GM23338 (cell line): ENCODE data around the gene DUSP10. TPM values are rescaled to one million over a fixed set of nuclear protein-coding genes. Genes with fewer than 3 reads are reported as not detected.

ENCODE experiments used
- ATAC-seq: fragments of 200-7000 bp; cut with Tn5 transposase; 3 replicates; pipeline ENCODE4 v1.9.1; 2020
- DNase-seq: peaks from one replicate; pipeline ENCODE4 v3.0.0-alpha.2; 2015; ENCODE audit warnings: low spot score
- H2AFZ ChIP-seq: fragments of 200-600 bp; sonication (generic); 2 replicates; pipeline ENCODE4 v1.8.0; 2016; ENCODE audit warnings: antibody characterized with exemption, mild to moderate bottlenecking, moderate library complexity
- H3F3A ChIP-seq: fragments of 200-600 bp; sonication (generic); replicated peaks from 2 replicates; pipeline ENCODE4 v1.8.0; 2017; ENCODE audit warnings: antibody characterized with exemption, mixed run types, low read depth
- H3K27ac ChIP-seq: fragments of 200-600 bp; sonication (generic); 2 replicates; pipeline ENCODE4 v1.6.1; 2016; ENCODE audit warnings: low read depth
- H3K27me3 ChIP-seq: fragments of 200-600 bp; sonication (generic); 2 replicates; pipeline ENCODE4 v1.8.0; 2016; ENCODE audit warnings: mild to moderate bottlenecking, mixed run types, moderate library complexity; ENCODE audit not compliant: insufficient read depth
- H3K36me3 ChIP-seq: fragments of 200-600 bp; sonication (generic); 2 replicates; pipeline ENCODE4 v1.8.0; 2016; ENCODE audit warnings: mild to moderate bottlenecking; ENCODE audit not compliant: insufficient read depth
- H3K4me1 ChIP-seq: fragments of 200-600 bp; sonication (generic); 2 replicates; pipeline ENCODE4 v1.8.0; 2016; ENCODE audit warnings: mild to moderate bottlenecking, moderate library complexity; ENCODE audit not compliant: insufficient read depth
- H3K4me2 ChIP-seq: fragments of 200-600 bp; sonication (generic); 2 replicates; pipeline ENCODE4 v1.7.1; 2017; ENCODE audit warnings: mixed run types
- H3K4me3 ChIP-seq: fragments of 200-600 bp; sonication (generic); 2 replicates; pipeline ENCODE4 v1.6.1; 2016; ENCODE audit warnings: mixed run types
- H3K79me2 ChIP-seq: fragments of 200-600 bp; sonication (generic); replicated peaks from 2 replicates; pipeline ENCODE4 v1.8.0; 2017; ENCODE audit warnings: mild to moderate bottlenecking; ENCODE audit not compliant: insufficient read depth
- H3K9me2 ChIP-seq: fragments of 200-600 bp; sonication (generic); 2 replicates; pipeline ENCODE4 v1.8.0; 2017; ENCODE audit not compliant: insufficient read depth
- H4K20me1 ChIP-seq: fragments of 200-600 bp; sonication (generic); replicated peaks from 2 replicates; pipeline ENCODE4 v1.8.0; 2017; ENCODE audit warnings: mild to moderate bottlenecking; ENCODE audit not compliant: insufficient read depth
- H3K27ac Mint-ChIP-seq: 2 replicates; pipeline ENCODE4 v1.8.0; 2020; ENCODE audit warnings: inconsistent platforms, mild to moderate bottlenecking, moderate library complexity, mixed read lengths
- H3K27me3 Mint-ChIP-seq: 3 replicates; pipeline ENCODE4 v1.8.0; 2022; ENCODE audit warnings: low read depth, mild to moderate bottlenecking, moderate library complexity, mixed read lengths, inconsistent platforms; ENCODE audit not compliant: insufficient read depth, poor library complexity
- H3K36me3 Mint-ChIP-seq: 3 replicates; pipeline ENCODE4 v1.8.0; 2021; ENCODE audit warnings: low read depth, mild to moderate bottlenecking, inconsistent platforms, moderate library complexity, mixed read lengths
- H3K4me1 Mint-ChIP-seq: 3 replicates; pipeline ENCODE4 v1.8.0; 2020; ENCODE audit warnings: mild to moderate bottlenecking, inconsistent platforms, mixed read lengths
- H3K4me3 Mint-ChIP-seq: 3 replicates; pipeline ENCODE4 v1.8.0; 2021; ENCODE audit warnings: moderate library complexity, mild to moderate bottlenecking, inconsistent platforms, mixed read lengths
- H3K9me3 Mint-ChIP-seq: 3 replicates; pipeline ENCODE4 v1.8.0; 2020; ENCODE audit warnings: moderate library complexity, mild to moderate bottlenecking, inconsistent platforms, mixed read lengths
- CREB1 ChIP-seq: fragments of 250-450 bp; sonication (Bioruptor Pico); IDR thresholded peaks from 2 replicates; pipeline ENCODE4 v1.5.0; 2020; ENCODE audit warnings: low read depth, mild to moderate bottlenecking, moderate library complexity
- EZH2 ChIP-seq: fragments of 200-600 bp; sonication (generic); IDR thresholded peaks from one replicate; pipeline ENCODE4 v1.8.0; 2017; ENCODE audit warnings: antibody characterized with exemption, mild to moderate bottlenecking, low read depth; ENCODE audit not compliant: unreplicated experiment
- EZH2phosphoT487 ChIP-seq: fragments of 200-600 bp; sonication (generic); IDR thresholded peaks from one replicate; pipeline ENCODE4 v1.8.1; 2018; ENCODE audit warnings: antibody characterized with exemption; ENCODE audit not compliant: unreplicated experiment
- JUNB ChIP-seq: IDR thresholded peaks from one replicate; pipeline ENCODE4 v1.6.1; 2016; ENCODE audit warnings: antibody characterized with exemption; ENCODE audit not compliant: unreplicated experiment
- NANOG ChIP-seq: IDR thresholded peaks from 2 replicates; pipeline ENCODE4 v1.6.1; 2016; ENCODE audit warnings: antibody characterized with exemption, borderline replicate concordance
- POLR2AphosphoS5 ChIP-seq: IDR thresholded peaks from 2 replicates; pipeline ENCODE4 v1.6.1; 2016; ENCODE audit warnings: antibody characterized with exemption, low read depth
- STAT1 ChIP-seq: IDR thresholded peaks from one replicate; pipeline ENCODE4 v1.6.1; 2016; ENCODE audit warnings: antibody characterized with exemption; ENCODE audit not compliant: unreplicated experiment
- ZNF114 ChIP-seq: fragments of 250-450 bp; sonication (Bioruptor Pico); IDR thresholded peaks from 2 replicates; pipeline ENCODE4 v1.5.0; 2020; ENCODE audit warnings: mild to moderate bottlenecking, moderate library complexity
- ZNF331 ChIP-seq: fragments of 250-450 bp; sonication (Bioruptor Pico); IDR thresholded peaks from 2 replicates; pipeline ENCODE4 v1.5.0; 2020; ENCODE audit warnings: low read depth, mild to moderate bottlenecking, moderate library complexity
- polyA plus RNA-seq: library from polyadenylated mRNA; unstranded; fragments of >200 nt; fragmentation: Nextera tagmentation; extraction: Ambion mirVana; gene quantifications from 2 replicates; pipeline ENCODE4 v1.2.1, GENCODE V29; 2016
- total RNA-seq: library from RNA; depleted of rRNA; stranded (reverse); fragments of >200 nt; shearing (Covaris generic); gene quantifications from 2 replicates; pipeline ENCODE4 v1.2.3, GENCODE V29; 2014
- TF ChIP-seq, protein P1 (sequence below): IDR thresholded peaks from 2 replicates; pipeline ENCODE4 v1.6.1; 2016; ENCODE audit warnings: antibody characterized with exemption
- TF ChIP-seq, protein P2 (sequence below): IDR thresholded peaks from one replicate; pipeline ENCODE4 v1.6.1; 2018; ENCODE audit warnings: antibody characterized with exemption; ENCODE audit not compliant: unreplicated experiment
- TF ChIP-seq, protein P3 (sequence below), 2 experiments: fragments of 200-600 bp in 1 of 2; sonication (generic) in 1 of 2; conservative IDR thresholded peaks; 2 replicates each; pipeline versions ENCODE4 v1.5.1 to v1.6.1; 2016 to 2017; ENCODE audit warnings: antibody characterized with exemption in 2 of 2, low read depth in 2 of 2, mild to moderate bottlenecking in 2 of 2, moderate library complexity in 1 of 2

The DUSP10 gene
- total and polyA plus RNA-seq, 2 experiments from 2014 or later: 1.5 to 1.6 TPM

DNA sequence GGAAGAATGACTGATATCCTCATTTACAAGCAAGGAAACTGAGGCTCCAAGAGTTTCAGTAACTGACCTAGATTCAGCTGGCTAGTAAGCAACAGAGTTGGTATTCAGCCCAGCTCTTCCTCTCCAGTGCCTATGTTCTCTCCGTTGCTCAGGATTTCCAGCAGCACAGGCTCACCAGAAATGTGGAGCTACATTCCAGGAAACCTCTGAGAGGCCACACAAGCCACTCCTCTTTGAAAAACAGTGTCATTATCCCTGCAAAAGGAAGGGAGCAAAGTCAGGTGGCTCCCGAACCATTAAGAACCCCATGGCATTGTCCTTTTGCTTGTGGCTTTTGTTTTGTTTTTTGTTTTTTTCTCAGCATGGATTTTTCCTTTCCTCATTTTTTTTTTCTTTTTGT is 40.6 kb upstream of the DUSP10 start:
- Histone ChIP-seq H3K27me3 (no peaks in the 10 kb centered on the region), H3K79me2 (no peaks in the 10 kb centered on the region), H3K9me2 (peaks cover 4% of the 10 kb centered on the region), H2AFZ (no peak overlapping the region; the same call in 1 of the 2 replicates), H3F3A (no peaks in the 10 kb centered on the region), H4K20me1 (no peaks in the 10 kb centered on the region), H3K36me3 (no peaks in the 10 kb centered on the region), H3K4me2 (no peak overlapping the region), H3K4me3 (no peak overlapping the region), H3K4me1 (0 out of 2 replicates have a peak, but pooled peaks cover 6% of the 10 kb centered on the region), H3K27ac (no peak overlapping the region)
- DNase-seq (no peak), ATAC-seq (no peak)
- H3K27ac Mint-ChIP-seq: no peak overlapping the region
- no peak for TF ChIP-seq CREB1 (CRISPR knock-in tag)
- no peak for TF ChIP-seq STAT1
- TF ChIP-seq POLR2AphosphoS5: no peak
- TF ChIP-seq EZH2: no peak
- no peak for TF ChIP-seq EZH2phosphoT487
- TF ChIP-seq, protein P1, sequence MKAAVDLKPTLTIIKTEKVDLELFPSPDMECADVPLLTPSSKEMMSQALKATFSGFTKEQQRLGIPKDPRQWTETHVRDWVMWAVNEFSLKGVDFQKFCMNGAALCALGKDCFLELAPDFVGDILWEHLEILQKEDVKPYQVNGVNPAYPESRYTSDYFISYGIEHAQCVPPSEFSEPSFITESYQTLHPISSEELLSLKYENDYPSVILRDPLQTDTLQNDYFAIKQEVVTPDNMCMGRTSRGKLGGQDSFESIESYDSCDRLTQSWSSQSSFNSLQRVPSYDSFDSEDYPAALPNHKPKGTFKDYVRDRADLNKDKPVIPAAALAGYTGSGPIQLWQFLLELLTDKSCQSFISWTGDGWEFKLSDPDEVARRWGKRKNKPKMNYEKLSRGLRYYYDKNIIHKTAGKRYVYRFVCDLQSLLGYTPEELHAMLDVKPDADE: no peak
- no peak for TF ChIP-seq JUNB
- TF ChIP-seq NANOG: no peak
- TF ChIP-seq ZNF331 (CRISPR knock-in tag): no peak
- no peaks in the 10 kb centered on the region for H3K9me3 Mint-ChIP-seq
- no peak overlapping the region for H3K4me3 Mint-ChIP-seq
- no peaks in the 10 kb centered on the region for H3K36me3 Mint-ChIP-seq
- peaks cover 8% of the 10 kb centered on the region for H3K4me1 Mint-ChIP-seq
- no peaks in the 10 kb centered on the region for H3K27me3 Mint-ChIP-seq

DNA sequence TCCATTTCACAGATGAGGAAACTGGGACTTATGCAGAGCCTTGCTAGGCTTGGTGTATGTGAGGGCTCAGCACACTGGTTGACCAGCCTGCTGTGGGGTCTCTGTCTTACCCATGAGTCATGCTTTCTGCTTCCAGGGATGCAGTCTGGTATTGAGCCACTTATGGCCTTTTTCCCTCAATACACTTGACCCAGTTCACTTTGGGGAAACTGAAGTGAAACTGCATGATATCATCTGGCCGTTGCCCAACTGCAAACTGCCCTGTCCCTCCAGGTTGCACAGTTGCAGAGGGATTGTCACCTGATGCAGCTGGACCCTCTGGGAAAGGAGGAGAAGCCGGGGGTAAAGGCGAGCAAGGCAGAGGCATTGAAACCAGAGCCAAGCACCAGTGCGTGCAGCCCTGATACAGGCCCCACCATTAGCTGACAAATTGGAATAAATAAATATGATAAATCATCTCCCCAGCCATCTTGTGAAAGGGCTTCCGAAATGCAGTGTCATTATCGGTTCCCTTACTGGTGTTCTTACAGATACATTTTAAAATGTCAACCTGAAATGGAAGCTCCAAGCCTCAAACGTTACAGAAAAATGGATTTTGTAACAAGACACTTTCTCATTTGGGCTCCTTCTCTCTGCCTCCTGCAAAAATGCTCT is 39.3 kb upstream of the DUSP10 start:
- H3K4me3 ChIP-seq: no peak overlapping the region
- no peak overlapping the region for H3K27ac ChIP-seq
- no peaks in the 10 kb centered on the region for H3K79me2 ChIP-seq
- H3K4me1 ChIP-seq: no peaks in the 10 kb centered on the region
- H3F3A ChIP-seq: no peaks in the 10 kb centered on the region
- H3K4me2 ChIP-seq: no peak overlapping the region
- no peaks in the 10 kb centered on the region for H4K20me1 ChIP-seq
- ATAC-seq (no peak), DNase-seq (no peak)
- H3K9me2 ChIP-seq: peaks cover 4% of the 10 kb centered on the region
- H3K36me3 ChIP-seq: no peaks in the 10 kb centered on the region
- no peaks in the 10 kb centered on the region for H3K36me3 Mint-ChIP-seq
- H3K9me3 Mint-ChIP-seq: no peaks in the 10 kb centered on the region
- no peak overlapping the region for H3K27ac Mint-ChIP-seq
- H2AFZ ChIP-seq: no peak overlapping the region
- no peak overlapping the region for H3K4me3 Mint-ChIP-seq
- H3K27me3 ChIP-seq: no peaks in the 10 kb centered on the region
- H3K27me3 Mint-ChIP-seq: no peaks in the 10 kb centered on the region
- peaks cover 2% of the 10 kb centered on the region; the same call in 2 of the 3 replicates for H3K4me1 Mint-ChIP-seq
- no peak for TF ChIP-seq EZH2phosphoT487
- TF ChIP-seq, protein P2, sequence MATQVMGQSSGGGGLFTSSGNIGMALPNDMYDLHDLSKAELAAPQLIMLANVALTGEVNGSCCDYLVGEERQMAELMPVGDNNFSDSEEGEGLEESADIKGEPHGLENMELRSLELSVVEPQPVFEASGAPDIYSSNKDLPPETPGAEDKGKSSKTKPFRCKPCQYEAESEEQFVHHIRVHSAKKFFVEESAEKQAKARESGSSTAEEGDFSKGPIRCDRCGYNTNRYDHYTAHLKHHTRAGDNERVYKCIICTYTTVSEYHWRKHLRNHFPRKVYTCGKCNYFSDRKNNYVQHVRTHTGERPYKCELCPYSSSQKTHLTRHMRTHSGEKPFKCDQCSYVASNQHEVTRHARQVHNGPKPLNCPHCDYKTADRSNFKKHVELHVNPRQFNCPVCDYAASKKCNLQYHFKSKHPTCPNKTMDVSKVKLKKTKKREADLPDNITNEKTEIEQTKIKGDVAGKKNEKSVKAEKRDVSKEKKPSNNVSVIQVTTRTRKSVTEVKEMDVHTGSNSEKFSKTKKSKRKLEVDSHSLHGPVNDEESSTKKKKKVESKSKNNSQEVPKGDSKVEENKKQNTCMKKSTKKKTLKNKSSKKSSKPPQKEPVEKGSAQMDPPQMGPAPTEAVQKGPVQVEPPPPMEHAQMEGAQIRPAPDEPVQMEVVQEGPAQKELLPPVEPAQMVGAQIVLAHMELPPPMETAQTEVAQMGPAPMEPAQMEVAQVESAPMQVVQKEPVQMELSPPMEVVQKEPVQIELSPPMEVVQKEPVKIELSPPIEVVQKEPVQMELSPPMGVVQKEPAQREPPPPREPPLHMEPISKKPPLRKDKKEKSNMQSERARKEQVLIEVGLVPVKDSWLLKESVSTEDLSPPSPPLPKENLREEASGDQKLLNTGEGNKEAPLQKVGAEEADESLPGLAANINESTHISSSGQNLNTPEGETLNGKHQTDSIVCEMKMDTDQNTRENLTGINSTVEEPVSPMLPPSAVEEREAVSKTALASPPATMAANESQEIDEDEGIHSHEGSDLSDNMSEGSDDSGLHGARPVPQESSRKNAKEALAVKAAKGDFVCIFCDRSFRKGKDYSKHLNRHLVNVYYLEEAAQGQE: no peak
- TF ChIP-seq, protein P3, sequence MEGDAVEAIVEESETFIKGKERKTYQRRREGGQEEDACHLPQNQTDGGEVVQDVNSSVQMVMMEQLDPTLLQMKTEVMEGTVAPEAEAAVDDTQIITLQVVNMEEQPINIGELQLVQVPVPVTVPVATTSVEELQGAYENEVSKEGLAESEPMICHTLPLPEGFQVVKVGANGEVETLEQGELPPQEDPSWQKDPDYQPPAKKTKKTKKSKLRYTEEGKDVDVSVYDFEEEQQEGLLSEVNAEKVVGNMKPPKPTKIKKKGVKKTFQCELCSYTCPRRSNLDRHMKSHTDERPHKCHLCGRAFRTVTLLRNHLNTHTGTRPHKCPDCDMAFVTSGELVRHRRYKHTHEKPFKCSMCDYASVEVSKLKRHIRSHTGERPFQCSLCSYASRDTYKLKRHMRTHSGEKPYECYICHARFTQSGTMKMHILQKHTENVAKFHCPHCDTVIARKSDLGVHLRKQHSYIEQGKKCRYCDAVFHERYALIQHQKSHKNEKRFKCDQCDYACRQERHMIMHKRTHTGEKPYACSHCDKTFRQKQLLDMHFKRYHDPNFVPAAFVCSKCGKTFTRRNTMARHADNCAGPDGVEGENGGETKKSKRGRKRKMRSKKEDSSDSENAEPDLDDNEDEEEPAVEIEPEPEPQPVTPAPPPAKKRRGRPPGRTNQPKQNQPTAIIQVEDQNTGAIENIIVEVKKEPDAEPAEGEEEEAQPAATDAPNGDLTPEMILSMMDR (conservative IDR thresholded peaks at IDR 0.05; ENCODE audit: low read depth in 2 of 2): no peak
- TF ChIP-seq, protein P1: no peak
- no peak for TF ChIP-seq JUNB
- no peak for TF ChIP-seq STAT1
- no peak for TF ChIP-seq ZNF331 (CRISPR knock-in tag)
- no peak for TF ChIP-seq EZH2
- TF ChIP-seq CREB1 (CRISPR knock-in tag): no peak
- no peak for TF ChIP-seq NANOG
- TF ChIP-seq ZNF114 (CRISPR knock-in tag): no peak
- no peak for TF ChIP-seq POLR2AphosphoS5
